Activated CD8-positive, alpha-beta memory T cell treated with anti-CD3 and anti-CD28 coated beads, Interleukin-2, amount 50 U/mL, for 1 hour (primary cell): ENCODE data around the gene PAPPA.

Experiments used
- DNase-seq: peaks from one replicate; pipeline ENCODE4 v3.0.0-alpha.2; 2020; ENCODE audit errors: extremely low read depth

Gene PAPPA

DNA sequence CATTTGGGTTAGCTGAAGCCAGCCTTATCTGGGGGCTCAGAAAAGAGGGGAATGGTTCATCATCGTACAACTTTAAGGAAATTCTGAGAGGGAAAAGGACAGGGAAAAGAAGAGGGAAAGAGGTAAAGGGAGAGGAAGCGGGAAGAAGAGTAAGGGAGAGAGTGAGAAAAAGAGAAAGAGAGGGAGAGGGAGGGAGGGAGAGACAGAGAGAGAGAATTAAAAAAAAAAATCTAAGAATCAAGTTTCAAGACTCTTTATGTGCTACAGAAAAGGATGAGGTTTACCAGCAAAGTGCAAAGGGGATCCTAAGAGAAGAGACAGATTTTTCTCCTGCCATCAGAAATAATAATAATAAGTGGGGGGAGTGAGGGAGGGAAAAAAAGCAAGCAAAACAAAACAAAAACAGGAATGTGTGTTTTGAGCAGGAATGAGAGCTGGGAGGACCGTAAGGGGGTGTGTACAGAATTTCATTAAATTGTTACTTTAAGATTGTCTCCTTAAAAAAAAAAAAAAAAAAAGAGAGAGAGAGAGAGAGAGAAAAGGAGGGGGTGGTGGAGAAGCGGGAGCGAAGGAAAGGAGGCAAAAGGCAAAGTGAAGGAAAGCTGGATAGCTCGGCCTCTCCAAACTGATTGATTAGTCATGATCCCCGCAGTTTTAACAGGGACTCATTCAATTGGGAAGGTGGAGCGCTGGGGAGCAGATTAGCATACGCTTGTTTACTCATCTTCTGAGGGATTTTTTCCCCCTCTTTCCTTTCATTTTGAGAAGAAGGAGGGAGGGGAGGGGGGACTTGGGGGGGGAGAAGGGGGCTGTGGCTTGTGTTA lies 438 bp upstream of the PAPPA start:
- no peak for DNase-seq

DNA sequence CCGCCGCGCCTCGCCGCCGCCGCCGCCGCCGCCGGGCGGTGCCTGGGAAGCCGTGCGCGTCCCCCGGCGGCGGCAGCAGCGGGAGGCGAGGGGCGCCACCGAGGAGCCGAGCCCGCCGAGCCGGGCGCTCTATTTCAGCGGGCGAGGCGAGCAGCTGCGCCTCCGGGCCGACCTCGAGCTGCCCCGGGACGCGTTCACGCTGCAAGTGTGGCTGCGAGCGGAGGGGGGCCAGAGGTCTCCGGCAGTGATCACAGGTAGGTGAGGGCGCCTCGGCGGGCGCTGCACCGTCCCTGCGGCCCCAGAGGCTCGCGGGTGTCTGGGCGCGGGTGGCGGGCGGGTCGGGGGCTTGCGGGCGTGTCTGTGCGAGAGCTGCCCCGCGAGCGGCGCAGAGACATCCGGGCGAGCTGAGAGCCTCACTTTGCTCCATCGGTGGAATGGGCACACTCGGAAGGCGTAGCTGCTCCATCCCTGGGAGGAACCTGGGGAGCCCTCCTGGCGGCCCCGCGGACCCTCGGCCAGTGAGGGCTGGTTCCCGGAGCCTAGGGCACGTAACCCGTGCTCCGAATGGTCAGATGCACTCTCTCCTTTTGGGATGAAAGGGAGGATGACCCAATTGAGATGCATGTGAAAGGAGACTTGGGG lies 864 bp downstream of the PAPPA start:
- DNase-seq: no peak

DNA sequence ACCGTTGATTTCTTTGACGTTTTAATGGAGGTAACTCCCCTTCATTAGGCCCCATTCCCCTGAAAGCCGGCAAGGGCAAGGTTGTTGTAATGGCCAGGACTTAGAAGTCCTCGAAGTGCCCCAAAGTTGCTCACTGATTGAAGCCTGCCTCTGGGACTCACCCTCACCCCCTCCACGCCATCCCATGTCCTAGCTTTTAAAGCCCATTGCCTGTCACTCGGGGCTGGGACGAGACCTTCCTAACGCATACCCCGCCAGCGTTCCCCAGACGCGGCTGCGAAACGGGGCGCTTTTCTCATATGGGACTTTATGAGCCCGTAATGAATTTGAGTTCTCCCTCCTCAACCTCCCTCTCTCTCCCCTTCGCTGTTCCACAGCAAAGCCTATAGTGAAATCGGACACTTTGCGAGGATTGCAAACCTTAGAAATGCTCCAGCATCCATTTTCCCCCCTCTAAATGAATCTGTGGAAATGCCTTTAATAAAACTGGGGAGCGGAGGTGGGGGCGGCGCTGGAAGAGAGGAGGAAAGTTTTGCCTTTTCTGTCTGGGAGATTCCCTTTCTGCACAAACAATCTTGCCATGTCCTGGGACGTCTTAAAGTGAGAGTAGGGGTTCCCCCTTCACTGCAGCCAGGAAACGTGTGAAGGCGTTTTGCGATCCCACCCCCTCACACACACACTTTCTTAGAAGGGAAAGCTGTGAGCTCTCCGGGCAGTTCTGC lies 1.5 kb downstream of the PAPPA start:
- no peak for DNase-seq

DNA sequence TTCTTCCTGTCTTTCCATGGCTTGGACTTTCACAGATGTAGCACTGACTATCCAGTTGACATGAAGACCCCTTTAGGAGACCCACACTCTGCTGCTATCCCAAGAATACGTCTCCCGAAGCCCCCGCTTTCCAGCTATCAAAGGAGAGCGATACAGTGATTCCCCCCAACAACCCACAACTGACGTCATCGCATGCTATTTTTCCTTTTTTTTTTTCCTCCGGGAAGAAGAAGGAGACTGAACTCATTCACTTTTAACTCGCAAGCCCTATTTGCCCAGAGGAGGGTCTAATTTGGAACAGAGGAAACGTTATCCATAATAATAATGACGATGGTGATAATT lies 2.1 kb downstream of the PAPPA start:
- DNase-seq: no peak

DNA sequence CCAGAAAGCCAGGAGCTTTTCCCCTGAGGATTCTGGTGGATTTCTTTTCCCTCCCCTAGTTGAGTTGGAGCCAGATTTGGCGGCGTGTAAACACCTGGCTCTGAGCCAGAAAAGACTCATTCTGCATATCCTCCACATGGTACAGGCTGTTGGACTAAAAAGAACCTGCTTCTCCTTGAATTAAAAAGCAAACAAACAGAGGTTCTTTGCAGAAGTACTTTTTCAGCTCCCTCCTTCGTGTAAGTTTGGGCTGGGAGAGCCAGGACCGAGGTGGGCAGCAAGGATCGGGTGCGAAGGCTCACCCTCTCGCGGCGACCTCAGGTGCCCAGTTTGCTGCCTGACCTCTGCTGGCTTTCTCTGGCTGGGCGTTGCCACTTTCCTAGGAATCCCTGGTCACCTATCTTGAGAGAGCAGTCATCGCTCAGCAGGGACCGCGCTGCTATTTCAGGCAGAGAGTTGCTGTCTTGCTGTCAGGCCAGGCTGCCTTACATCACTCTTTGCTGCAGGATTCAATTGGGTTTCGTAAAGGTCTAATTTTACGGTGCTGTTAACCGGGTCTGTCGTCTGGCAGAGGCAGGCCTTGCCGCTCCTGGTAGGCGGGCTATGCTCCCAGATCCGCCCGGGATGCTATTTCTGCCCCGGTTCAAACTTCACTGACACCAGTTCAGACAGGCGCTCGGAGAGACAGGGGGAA lies 3.2 kb downstream of the PAPPA start:
- DNase-seq: no peak

DNA sequence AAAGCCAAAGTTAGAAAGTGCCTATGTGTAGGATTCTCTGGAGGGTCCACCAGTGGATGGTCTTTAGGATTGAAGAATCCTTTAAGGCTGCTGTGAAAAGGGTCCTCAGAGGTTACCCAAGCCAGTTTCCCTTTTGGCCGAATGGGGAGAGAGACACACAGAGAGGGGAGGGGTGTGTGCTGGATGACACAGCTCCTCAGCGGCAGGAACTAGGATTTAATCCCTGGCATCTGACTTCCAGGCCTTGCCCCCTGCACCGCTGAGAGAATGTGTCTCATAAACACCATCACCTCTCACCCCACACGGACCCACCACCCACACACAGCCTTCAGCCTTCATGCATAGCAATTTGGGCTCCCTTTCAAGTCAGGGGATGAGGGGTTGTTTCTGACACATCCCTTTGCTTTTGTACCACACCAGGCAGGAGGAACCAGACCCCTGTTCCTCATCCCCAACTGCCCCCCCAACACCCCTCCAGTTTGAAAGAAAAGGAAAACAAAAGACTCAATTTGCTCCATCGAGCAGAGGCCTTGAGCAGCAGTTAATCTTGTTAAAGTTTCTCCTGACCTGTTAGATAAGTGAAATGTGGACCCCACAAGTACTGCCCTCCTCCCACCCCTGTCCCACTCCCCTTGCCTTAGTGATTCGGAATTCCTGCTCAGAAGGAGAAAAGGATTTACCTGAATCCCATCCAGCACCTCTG lies 4.0 kb downstream of the PAPPA start:
- DNase-seq: no peak

- no peak for DNase-seq
These were observed 7.3 kb downstream of the PAPPA start for GRCh38 chr9:116160676-116161571.

GRCh38 chr9:116162241-116162781 lies 8.7 kb downstream of the PAPPA start:
- DNase-seq: no peak

DNA sequence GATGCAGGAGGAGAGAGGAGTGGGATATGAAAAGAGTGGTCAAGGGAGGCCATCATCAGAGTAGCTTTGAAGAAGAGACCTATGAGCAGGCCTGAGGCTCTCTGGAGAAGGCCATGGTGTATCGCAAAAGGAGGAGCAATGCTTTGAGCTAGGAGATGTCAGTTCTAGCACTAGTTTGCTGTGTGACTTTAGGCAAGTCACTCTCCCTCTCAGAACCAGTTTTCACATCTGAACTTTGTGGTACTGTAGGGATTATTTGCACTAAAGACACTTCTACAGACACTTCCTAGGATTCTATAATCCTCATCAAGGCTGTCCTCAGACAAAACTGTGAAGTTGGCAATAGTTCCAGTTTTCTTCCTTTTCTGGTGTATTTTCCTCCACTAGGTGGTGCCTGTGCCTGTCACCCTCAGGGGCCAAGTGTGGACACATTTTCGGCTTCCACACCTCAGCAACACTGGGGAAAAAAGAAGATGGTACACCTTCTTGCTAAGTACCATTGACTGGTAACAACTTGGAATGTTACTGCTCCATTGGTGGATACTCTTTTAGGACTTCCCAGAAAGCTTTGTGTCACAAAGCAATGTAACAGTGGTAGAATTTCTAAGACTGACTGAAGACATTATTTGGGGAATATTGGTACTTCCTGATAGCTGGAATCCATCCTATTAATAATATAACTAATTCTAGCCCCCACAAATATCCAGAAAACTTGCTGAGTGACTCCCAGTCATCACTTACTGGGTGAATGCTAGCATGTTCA lies 9.9 kb downstream of the PAPPA start:
- no peak for DNase-seq

- no peak for DNase-seq
These were observed 12.3 kb downstream of the PAPPA start for GRCh38 chr9:116165912-116166311.

- no peak for DNase-seq
These were observed 13.1 kb downstream of the PAPPA start for GRCh38 chr9:116166713-116167112.

GRCh38 chr9:116168231-116168630 lies 14.6 kb downstream of the PAPPA start:
- no peak for DNase-seq

GRCh38 chr9:116172216-116172615 lies 18.6 kb downstream of the PAPPA start:
- DNase-seq: no peak

DNA sequence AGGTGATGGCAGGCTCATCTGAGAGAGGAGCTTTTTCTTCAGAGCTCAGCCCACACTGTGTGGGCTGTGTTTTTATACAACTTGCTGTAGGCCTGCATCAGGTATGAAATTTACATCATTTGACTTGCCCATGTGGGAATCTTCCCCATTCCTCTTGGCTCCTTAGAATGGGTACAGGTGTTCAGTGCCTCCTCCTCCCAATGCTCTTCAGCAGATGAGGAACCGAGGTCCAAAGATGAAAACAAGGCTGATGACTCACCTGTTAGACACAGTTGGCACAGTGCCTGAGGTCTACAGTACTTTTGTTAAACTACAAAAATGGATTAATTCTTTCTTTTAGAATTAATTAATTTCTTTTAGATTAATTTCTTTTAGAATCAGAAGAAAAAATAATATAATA lies 20.8 kb downstream of the PAPPA start:
- DNase-seq: no peak

GRCh38 chr9:116175614-116176013 lies 22.0 kb downstream of the PAPPA start:
- DNase-seq: no peak

- DNase-seq: no peak
These were observed 25.1 kb downstream of the PAPPA start for GRCh38 chr9:116178481-116179211.

DNA sequence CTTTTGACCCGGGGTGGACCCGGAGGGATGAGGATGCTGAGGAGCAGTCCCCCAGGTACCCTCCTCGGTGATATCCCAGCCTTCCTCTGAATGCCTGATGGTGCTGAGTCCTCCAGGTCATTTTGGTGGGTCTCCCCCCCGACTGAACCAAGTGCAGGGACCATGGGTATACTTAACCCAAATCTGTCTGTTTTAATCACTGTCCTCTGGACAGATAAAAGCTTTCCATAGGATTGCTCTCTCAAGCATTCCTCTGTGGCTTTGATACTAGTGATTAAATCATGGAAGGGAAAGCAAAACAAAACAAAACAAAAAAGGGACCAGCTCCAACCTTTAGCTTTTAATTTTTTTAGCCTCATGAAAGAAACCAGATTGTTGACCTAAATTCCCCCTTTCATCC lies 26.0 kb downstream of the PAPPA start:
- DNase-seq: no peak

DNA sequence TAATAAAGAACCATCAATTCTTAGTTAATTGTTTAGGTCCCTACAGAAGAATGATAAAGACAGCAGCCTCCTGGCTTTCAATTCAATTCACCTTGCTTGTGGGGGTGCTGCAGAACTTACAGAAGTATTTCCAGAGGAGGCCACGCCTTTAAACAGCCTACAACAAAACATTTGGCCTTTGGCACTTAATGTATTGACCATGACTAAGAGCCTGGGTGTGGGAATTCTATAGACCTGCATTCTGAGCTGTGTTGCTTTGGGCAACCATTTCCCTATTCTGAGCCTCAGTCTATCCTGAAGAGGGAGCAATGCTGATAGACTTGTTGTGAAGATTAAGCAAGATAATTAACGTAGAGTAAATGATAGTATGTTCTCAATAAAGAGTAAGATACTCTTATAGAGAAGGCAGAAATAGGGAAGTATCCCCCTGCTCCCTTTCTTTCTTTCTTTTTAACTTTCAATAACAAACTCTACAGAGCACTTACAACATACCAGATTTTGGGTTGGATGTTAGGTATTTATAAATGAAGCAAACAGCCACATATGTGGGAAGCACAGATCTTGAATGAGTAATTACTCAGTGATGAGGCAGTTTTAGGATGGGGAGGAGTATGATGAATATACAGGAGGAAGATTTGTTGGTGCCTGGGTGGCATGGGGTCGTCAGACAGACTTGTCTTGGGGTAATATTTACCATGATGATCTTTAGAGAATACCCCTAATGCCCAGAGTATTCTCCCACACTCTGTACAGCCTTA lies 28.4 kb downstream of the PAPPA start:
- DNase-seq: no peak
